NCI-H128 (cell line): Measurements from ENCODE around the gene ANKEF1.
"Not testable (repeated sequence)": the region's sequence is repeated elsewhere in the genome, so short reads cannot be mapped to it uniquely, and the experiment has no call there.

Experiments used
- DNase-seq: peaks from one replicate; lab custom pipeline; 2025; ENCODE audit not compliant: unreplicated experiment; lab: John Stamatoyannopoulos, UW

The ANKEF1 gene

GRCh38 chr20:10032269-10032668 is 2.5 kb upstream of the ANKEF1 start:
- not testable (repeated sequence) for DNase-seq

GRCh38 chr20:10033905-10034650 is 709 bp upstream of the ANKEF1 start:
- DNase-seq: no peak

- not testable (repeated sequence) for DNase-seq
Observed at GRCh38 chr20:10036321-10036720, 1.5 kb downstream of the ANKEF1 start.

GRCh38 chr20:10040070-10040975 is 5.5 kb downstream of the ANKEF1 start:
- DNase-seq: no peak

GRCh38 chr20:10042086-10042485 is 7.3 kb downstream of the ANKEF1 start:
- DNase-seq: no peak

GRCh38 chr20:10047427-10047826 is 12.6 kb downstream of the ANKEF1 start:
- DNase-seq: no peak

GRCh38 chr20:10051185-10051584 is 16.4 kb downstream of the ANKEF1 start:
- DNase-seq: no peak

- DNase-seq: no peak
Observed at GRCh38 chr20:10059006-10059405, 24.2 kb downstream of the ANKEF1 start.

GRCh38 chr20:10060226-10060625 is 25.4 kb downstream of the ANKEF1 start:
- peak; percentile 65 for DNase-seq

- DNase-seq: peak; percentile 92
Observed at GRCh38 chr20:10061641-10062040, 26.9 kb downstream of the ANKEF1 start.

GRCh38 chr20:10063482-10063881 is 28.7 kb downstream of the ANKEF1 start:
- DNase-seq: no peak

GRCh38 chr20:10064611-10065010 is 29.8 kb downstream of the ANKEF1 start:
- no peak for DNase-seq

GRCh38 chr20:10065154-10065833 is 30.5 kb downstream of the ANKEF1 start:
- no peak for DNase-seq

GRCh38 chr20:10067321-10067720 is 32.5 kb downstream of the ANKEF1 start:
- no peak for DNase-seq

GRCh38 chr20:10074513-10074912 is 39.7 kb downstream of the ANKEF1 start:
- DNase-seq: no peak

- no peak for DNase-seq
Observed at GRCh38 chr20:10075606-10076005, 40.8 kb downstream of the ANKEF1 start.

- DNase-seq: no peak
Observed at GRCh38 chr20:10076126-10077080, 41.6 kb downstream of the ANKEF1 start.

GRCh38 chr20:10077081-10077471 is 42.3 kb downstream of the ANKEF1 start:
- DNase-seq: no peak

GRCh38 chr20:10077886-10078285 is 43.1 kb downstream of the ANKEF1 start:
- no peak for DNase-seq

- no peak for DNase-seq
Observed at GRCh38 chr20:10078403-10078802, 43.6 kb downstream of the ANKEF1 start.
